ENCODE measurements around the gene PLSCR2. TPM values are rescaled to one million over a fixed set of nuclear protein-coding genes. Genes with fewer than 3 reads are reported as not detected.

The PLSCR2 gene
- total RNA-seq, 1 experiment from 2014 or later: 0.54 TPM

DNA sequence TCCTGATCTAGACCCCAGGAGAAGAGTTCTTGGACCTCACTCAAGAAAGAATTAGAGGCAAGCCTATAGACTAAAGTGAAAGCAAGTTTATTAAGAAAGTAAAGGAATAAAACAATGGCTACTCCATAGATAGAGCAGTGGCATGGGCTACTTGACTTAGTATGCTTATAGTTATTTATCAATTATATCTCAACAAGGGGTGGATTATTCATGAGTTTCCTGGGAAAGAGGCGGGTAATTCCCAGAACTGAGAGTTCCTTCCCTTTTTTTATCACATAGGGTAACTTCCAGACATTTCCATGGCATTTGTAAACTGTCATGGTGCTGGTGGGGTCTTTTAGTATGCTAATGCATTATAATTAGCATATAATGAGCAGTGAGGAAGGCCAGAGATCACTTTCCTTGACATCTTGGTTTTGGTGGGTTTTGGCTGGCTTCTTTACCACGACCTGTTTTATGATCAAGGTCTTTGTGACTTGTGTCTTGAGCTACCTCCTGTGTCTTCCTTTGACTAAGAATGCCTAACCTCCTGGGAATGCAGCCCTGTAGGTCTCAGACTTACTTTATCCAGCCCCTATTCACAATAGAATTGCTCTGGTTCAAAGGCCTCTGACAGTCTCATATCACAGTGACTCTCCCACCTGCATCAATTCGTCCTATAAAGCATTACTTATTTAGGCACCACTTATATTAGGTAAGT lies 35.3 kb upstream of the PLSCR2 start:
- no peak for ATAC-seq
- no peaks in the 10 kb centered on the region for H3K27me3 ChIP-seq (ENCODE audit: control insufficient read depth, insufficient read depth, low read length)
- no peaks in the 10 kb centered on the region for H3K9me3 ChIP-seq (ENCODE audit: control insufficient read depth, insufficient read depth, low read depth, low read length)
- H3K27ac ChIP-seq (ENCODE audit: low read length): no peak overlapping the region; the same call in 1 of the 2 replicates
- H3K4me3 ChIP-seq (ENCODE audit: low read depth in 2 of 2, low read length in 2 of 2): no peak overlapping the region
- TF ChIP-seq TCF7L2 (IDR thresholded peaks at IDR 0.05; ENCODE audit: low read depth, low read length): no peak
- TF ChIP-seq POLR2AphosphoS5 (IDR thresholded peaks at IDR 0.05; ENCODE audit: low read depth, low read length): no peak
- TF ChIP-seq, protein P1, sequence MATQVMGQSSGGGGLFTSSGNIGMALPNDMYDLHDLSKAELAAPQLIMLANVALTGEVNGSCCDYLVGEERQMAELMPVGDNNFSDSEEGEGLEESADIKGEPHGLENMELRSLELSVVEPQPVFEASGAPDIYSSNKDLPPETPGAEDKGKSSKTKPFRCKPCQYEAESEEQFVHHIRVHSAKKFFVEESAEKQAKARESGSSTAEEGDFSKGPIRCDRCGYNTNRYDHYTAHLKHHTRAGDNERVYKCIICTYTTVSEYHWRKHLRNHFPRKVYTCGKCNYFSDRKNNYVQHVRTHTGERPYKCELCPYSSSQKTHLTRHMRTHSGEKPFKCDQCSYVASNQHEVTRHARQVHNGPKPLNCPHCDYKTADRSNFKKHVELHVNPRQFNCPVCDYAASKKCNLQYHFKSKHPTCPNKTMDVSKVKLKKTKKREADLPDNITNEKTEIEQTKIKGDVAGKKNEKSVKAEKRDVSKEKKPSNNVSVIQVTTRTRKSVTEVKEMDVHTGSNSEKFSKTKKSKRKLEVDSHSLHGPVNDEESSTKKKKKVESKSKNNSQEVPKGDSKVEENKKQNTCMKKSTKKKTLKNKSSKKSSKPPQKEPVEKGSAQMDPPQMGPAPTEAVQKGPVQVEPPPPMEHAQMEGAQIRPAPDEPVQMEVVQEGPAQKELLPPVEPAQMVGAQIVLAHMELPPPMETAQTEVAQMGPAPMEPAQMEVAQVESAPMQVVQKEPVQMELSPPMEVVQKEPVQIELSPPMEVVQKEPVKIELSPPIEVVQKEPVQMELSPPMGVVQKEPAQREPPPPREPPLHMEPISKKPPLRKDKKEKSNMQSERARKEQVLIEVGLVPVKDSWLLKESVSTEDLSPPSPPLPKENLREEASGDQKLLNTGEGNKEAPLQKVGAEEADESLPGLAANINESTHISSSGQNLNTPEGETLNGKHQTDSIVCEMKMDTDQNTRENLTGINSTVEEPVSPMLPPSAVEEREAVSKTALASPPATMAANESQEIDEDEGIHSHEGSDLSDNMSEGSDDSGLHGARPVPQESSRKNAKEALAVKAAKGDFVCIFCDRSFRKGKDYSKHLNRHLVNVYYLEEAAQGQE (IDR thresholded peaks at IDR 0.05; ENCODE audit: insufficient read depth in 1 of 2, low read depth in 2 of 2, low read length in 1 of 2): no peak
- TF ChIP-seq, protein P2, sequence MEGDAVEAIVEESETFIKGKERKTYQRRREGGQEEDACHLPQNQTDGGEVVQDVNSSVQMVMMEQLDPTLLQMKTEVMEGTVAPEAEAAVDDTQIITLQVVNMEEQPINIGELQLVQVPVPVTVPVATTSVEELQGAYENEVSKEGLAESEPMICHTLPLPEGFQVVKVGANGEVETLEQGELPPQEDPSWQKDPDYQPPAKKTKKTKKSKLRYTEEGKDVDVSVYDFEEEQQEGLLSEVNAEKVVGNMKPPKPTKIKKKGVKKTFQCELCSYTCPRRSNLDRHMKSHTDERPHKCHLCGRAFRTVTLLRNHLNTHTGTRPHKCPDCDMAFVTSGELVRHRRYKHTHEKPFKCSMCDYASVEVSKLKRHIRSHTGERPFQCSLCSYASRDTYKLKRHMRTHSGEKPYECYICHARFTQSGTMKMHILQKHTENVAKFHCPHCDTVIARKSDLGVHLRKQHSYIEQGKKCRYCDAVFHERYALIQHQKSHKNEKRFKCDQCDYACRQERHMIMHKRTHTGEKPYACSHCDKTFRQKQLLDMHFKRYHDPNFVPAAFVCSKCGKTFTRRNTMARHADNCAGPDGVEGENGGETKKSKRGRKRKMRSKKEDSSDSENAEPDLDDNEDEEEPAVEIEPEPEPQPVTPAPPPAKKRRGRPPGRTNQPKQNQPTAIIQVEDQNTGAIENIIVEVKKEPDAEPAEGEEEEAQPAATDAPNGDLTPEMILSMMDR (IDR thresholded peaks at IDR 0.05): no peak
- TF ChIP-seq SIN3A (IDR thresholded peaks at IDR 0.05; ENCODE audit: borderline replicate concordance, insufficient read depth, low read depth, low read length): no peak
- intact Hi-C loops (cut with micrococcal nuclease; ENCODE audit: unreplicated experiment): no loop called here
- H3K4me1 ChIP-seq (ENCODE audit: control insufficient read depth, insufficient read depth, low read length): peaks cover 7% of the 10 kb centered on the region; the same call in 1 of the 2 replicates
- no peaks in the 10 kb centered on the region for H3K36me3 ChIP-seq (ENCODE audit: control insufficient read depth, insufficient read depth, low read length)
- ChIA-PET CTCF (no interaction called here), POLR2A (no interaction called here)
- DNase-seq (ENCODE audit: low read depth, low spot score): no peak
- in situ Hi-C loops (cut with HindIII; ENCODE audit: low pct_unique_long_range_greater_than_20kb, low sequenced_read_pairs): no loop called here
- BruUV-seq (replicated peaks): no TSS peak

DNA sequence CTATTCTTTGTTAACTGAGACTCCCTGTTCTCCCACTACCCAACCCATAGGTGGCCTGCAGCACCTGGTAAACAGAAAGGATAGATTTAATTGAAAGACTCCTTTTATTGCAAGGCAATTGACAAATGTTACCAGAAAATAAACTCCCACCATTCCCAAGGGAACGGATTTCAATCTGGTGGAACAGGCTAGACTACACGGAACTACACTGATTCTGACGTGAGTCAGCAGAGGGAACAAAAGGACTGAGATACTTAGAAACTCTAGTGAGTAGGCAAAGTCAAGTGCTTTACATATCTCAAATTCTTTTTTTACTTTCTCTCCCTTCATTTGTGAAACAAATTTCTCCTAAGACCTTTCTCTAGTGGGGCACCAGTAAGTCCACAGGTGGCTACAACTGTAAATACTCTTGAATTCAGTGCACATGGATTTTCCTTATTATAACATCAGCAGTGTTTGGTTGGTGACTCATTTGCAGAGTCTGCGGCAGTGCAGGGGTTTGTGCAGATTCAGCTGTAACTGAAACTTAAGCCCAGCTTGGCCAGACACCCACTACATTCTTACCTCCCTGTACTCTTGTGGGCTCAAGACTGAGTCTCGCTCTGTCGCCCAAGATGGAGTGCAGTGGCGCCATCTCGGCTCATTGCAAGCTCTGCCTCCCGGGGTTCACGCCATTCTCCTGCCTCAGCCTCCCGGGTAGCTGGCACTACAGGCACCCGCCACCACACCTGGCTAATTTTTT lies 34.3 kb upstream of the PLSCR2 start:
- POLR2A ChIA-PET: no interaction called here
- H3K4me3 ChIP-seq (ENCODE audit: low read depth in 2 of 2, low read length in 2 of 2): no peak overlapping the region
- CTCF ChIA-PET: no interaction called here
- ATAC-seq: peak; percentile 89
- peak overlapping the region; percentile 37; the same call in 1 of the 2 replicates for H3K27ac ChIP-seq (ENCODE audit: low read length)
- BruUV-seq (replicated peaks): no TSS peak
- no peaks in the 10 kb centered on the region for H3K9me3 ChIP-seq (ENCODE audit: control insufficient read depth, insufficient read depth, low read depth, low read length)
- no peaks in the 10 kb centered on the region for H3K36me3 ChIP-seq (ENCODE audit: control insufficient read depth, insufficient read depth, low read length)
- in situ Hi-C loops (cut with HindIII; ENCODE audit: low pct_unique_long_range_greater_than_20kb, low sequenced_read_pairs): no loop called here
- peaks cover 7% of the 10 kb centered on the region; the same call in 1 of the 2 replicates for H3K4me1 ChIP-seq (ENCODE audit: control insufficient read depth, insufficient read depth, low read length)
- no peak for TF ChIP-seq SIN3A (IDR thresholded peaks at IDR 0.05; ENCODE audit: borderline replicate concordance, insufficient read depth, low read depth, low read length)
- TF ChIP-seq, protein P2 (IDR thresholded peaks at IDR 0.05): peak; percentile 14; the same call in 1 of the 2 replicates
- no peak for TF ChIP-seq POLR2AphosphoS5 (IDR thresholded peaks at IDR 0.05; ENCODE audit: low read depth, low read length)
- TF ChIP-seq, protein P1 (IDR thresholded peaks at IDR 0.05; ENCODE audit: insufficient read depth in 1 of 2, low read depth in 2 of 2, low read length in 1 of 2): no peak
- TF ChIP-seq TCF7L2 (IDR thresholded peaks at IDR 0.05; ENCODE audit: low read depth, low read length): no peak
- DNase-seq (ENCODE audit: low read depth, low spot score): peak; percentile 38
- H3K27me3 ChIP-seq (ENCODE audit: control insufficient read depth, insufficient read depth, low read length): no peaks in the 10 kb centered on the region
- intact Hi-C loops (cut with micrococcal nuclease; ENCODE audit: unreplicated experiment): no loop called here
